Loucy (cell line): Measurements from ENCODE around the gene CAPSL.

Experiments
- H2AFZ ChIP-seq: fragments of 200-600 bp; sonication (generic); 2 replicates; pipeline ENCODE4 v1.6.0; 2016; ENCODE audit warnings: antibody characterized with exemption, mild to moderate bottlenecking, low read length, moderate library complexity
- H3F3A ChIP-seq: fragments of 200-600 bp; 2 replicates; pipeline ENCODE4 v1.6.0; 2016; ENCODE audit warnings: antibody characterized with exemption, low read depth, mild to moderate bottlenecking
- H3K27me3 ChIP-seq: fragments of 200-600 bp; sonication (generic); 2 replicates; pipeline ENCODE4 v1.6.1; 2014; ENCODE audit warnings: low read length, mild to moderate bottlenecking; ENCODE audit not compliant: insufficient read depth, poor library complexity, severe bottlenecking
- H3K36me3 ChIP-seq: fragments of 200-600 bp; sonication (generic); 2 replicates; pipeline ENCODE4 v1.6.1; 2016; ENCODE audit warnings: low read length; ENCODE audit not compliant: insufficient read depth
- H3K4me1 ChIP-seq: fragments of 200-600 bp; sonication (generic); 2 replicates; pipeline ENCODE4 v1.5.1; 2014; ENCODE audit warnings: low read length, mild to moderate bottlenecking; ENCODE audit not compliant: insufficient read depth, poor library complexity, severe bottlenecking
- H3K4me2 ChIP-seq: fragments of 200-600 bp; sonication (generic); 2 replicates; pipeline ENCODE4 v1.6.0; 2014; ENCODE audit warnings: antibody characterized with exemption, low read length, low read depth, mild to moderate bottlenecking; ENCODE audit not compliant: poor library complexity, severe bottlenecking
- H3K4me3 ChIP-seq: fragments of 200-600 bp; sonication (generic); 2 replicates; pipeline ENCODE4 v1.5.1; 2014; ENCODE audit warnings: low read length, mild to moderate bottlenecking, mixed read lengths; ENCODE audit not compliant: poor library complexity, severe bottlenecking
- H3K79me2 ChIP-seq: fragments of 200-600 bp; sonication (generic); 2 replicates; pipeline ENCODE4 v1.6.1; 2014; ENCODE audit warnings: low read length; ENCODE audit not compliant: insufficient read depth
- H3K9ac ChIP-seq: fragments of 200-600 bp; sonication (generic); 2 replicates; pipeline ENCODE4 v1.6.0; 2014; ENCODE audit warnings: mild to moderate bottlenecking, low read depth, low read length, moderate library complexity; ENCODE audit not compliant: poor library complexity, severe bottlenecking
- H3K9me2 ChIP-seq: fragments of 200-600 bp; sonication (generic); replicated peaks from 2 replicates; pipeline ENCODE4 v1.6.1; 2016; ENCODE audit warnings: low read depth, low read length, mixed read lengths
- H3K9me3 ChIP-seq: fragments of 200-600 bp; sonication (generic); 2 replicates; pipeline ENCODE4 v1.6.1; 2014; ENCODE audit warnings: mild to moderate bottlenecking, antibody characterized with exemption, low read length, low read depth; ENCODE audit not compliant: insufficient read depth
- H4K20me1 ChIP-seq: fragments of 200-600 bp; sonication (generic); 2 replicates; pipeline ENCODE4 v1.6.0; 2014; ENCODE audit warnings: antibody characterized with exemption, low read length, mild to moderate bottlenecking; ENCODE audit not compliant: insufficient read depth, poor library complexity, severe bottlenecking
- EZH2phosphoT487 ChIP-seq: fragments of 200-600 bp; IDR thresholded peaks from 2 replicates; pipeline ENCODE4 v1.6.1; 2018; ENCODE audit warnings: antibody characterized with exemption, mild to moderate bottlenecking, moderate library complexity, borderline replicate concordance
- TF ChIP-seq, protein P1 (sequence below): fragments of 200-600 bp; sonication (generic); conservative IDR thresholded peaks from 2 replicates; pipeline ENCODE4 v1.5.1; 2014; ENCODE audit warnings: mild to moderate bottlenecking, antibody characterized with exemption, low read length

Gene CAPSL

DNA sequence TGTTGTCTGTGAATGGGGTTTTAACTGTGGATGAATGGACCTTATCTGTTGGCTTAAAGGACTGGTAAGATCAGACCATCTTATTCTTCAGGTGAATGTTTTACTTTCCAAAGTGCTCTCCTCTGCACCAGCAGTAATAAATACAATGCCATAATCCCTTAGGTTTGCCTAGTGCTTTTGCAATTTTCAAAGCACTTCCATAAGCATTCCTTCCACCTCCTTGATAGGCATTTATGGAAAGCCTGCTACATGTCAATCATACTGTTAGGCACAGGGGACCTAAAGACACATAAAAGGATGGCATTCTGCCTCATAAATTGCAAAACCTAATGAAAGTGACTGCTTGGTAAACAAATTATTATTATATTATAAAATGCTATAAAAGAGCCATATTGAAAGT, 60.3 kb downstream of the CAPSL start:
- Histone ChIP-seq H3K9me3 (no peaks in the 10 kb centered on the region), H3K27me3 (no peaks in the 10 kb centered on the region), H3K4me1 (peaks cover 22% of the 10 kb centered on the region), H3K36me3 (no peaks in the 10 kb centered on the region), H3K4me2 (no peak overlapping the region), H3K9ac (no peak overlapping the region), H3K9me2 (no peaks in the 10 kb centered on the region), H2AFZ (no peak overlapping the region), H3K4me3 (no peak overlapping the region), H3F3A (no peaks in the 10 kb centered on the region), H3K79me2 (no peaks in the 10 kb centered on the region), H4K20me1 (no peaks in the 10 kb centered on the region)
- TF ChIP-seq EZH2phosphoT487, result no peak
- TF ChIP-seq, protein P1, sequence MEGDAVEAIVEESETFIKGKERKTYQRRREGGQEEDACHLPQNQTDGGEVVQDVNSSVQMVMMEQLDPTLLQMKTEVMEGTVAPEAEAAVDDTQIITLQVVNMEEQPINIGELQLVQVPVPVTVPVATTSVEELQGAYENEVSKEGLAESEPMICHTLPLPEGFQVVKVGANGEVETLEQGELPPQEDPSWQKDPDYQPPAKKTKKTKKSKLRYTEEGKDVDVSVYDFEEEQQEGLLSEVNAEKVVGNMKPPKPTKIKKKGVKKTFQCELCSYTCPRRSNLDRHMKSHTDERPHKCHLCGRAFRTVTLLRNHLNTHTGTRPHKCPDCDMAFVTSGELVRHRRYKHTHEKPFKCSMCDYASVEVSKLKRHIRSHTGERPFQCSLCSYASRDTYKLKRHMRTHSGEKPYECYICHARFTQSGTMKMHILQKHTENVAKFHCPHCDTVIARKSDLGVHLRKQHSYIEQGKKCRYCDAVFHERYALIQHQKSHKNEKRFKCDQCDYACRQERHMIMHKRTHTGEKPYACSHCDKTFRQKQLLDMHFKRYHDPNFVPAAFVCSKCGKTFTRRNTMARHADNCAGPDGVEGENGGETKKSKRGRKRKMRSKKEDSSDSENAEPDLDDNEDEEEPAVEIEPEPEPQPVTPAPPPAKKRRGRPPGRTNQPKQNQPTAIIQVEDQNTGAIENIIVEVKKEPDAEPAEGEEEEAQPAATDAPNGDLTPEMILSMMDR, result no peak

DNA sequence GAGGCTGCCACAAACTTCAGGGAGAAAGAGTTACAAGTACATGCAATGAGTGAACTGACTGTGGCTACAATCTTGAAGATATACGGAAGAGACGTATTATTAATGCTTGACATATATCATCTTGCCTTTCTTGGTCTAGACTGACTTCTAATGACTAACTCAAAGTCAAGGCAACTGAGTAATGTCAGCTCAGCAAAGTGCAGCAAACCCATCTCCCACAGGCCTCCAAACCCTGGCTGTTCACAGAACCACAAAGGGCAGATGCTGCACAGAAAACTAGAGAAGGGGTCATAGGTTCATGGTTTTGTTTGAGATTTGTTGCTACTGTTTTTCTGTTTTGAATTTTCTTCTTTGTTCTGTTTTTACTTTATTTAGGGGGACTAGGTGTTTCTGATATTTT, 60.8 kb downstream of the CAPSL start:
- Histone ChIP-seq H2AFZ (no peak overlapping the region), H3K9ac (no peak overlapping the region), H3K27me3 (no peaks in the 10 kb centered on the region), H3K4me2 (no peak overlapping the region), H4K20me1 (no peaks in the 10 kb centered on the region), H3K4me3 (no peak overlapping the region), H3K9me2 (no peaks in the 10 kb centered on the region), H3K79me2 (no peaks in the 10 kb centered on the region), H3K9me3 (no peaks in the 10 kb centered on the region), H3K4me1 (peaks cover 19% of the 10 kb centered on the region), H3K36me3 (no peaks in the 10 kb centered on the region), H3F3A (no peaks in the 10 kb centered on the region)
- no peak for TF ChIP-seq EZH2phosphoT487
- TF ChIP-seq, protein P1, result no peak

- H3K4me3 ChIP-seq, result no peak overlapping the region
- no peaks in the 10 kb centered on the region for H3K36me3 ChIP-seq
- no peak overlapping the region for H3K4me2 ChIP-seq
- no peaks in the 10 kb centered on the region for H3F3A ChIP-seq
- H3K27me3 ChIP-seq, result no peaks in the 10 kb centered on the region
- no peaks in the 10 kb centered on the region for H3K79me2 ChIP-seq
- TF ChIP-seq, protein P1, result no peak
- TF ChIP-seq EZH2phosphoT487, result no peak
- H3K9me3 ChIP-seq, result no peaks in the 10 kb centered on the region
- H3K9me2 ChIP-seq, result no peaks in the 10 kb centered on the region
- H2AFZ ChIP-seq, result no peak overlapping the region
- peaks cover 18% of the 10 kb centered on the region for H3K4me1 ChIP-seq
- no peaks in the 10 kb centered on the region for H4K20me1 ChIP-seq
- no peak overlapping the region for H3K9ac ChIP-seq
These were observed 61.5 kb downstream of the CAPSL start for GRCh38 chr5:35876922-35877321.
